A673 (cell line): Measurements from ENCODE around the gene ANOS1.

ENCODE experiments used
- EZH2 ChIP-seq: fragments of 200-600 bp; sonication (generic); IDR thresholded peaks from 2 replicates; pipeline ENCODE4 v1.6.1; 2017; ENCODE audit warnings: borderline replicate concordance, low read depth, mild to moderate bottlenecking, mixed read lengths, antibody characterized with exemption, low read length; ENCODE audit not compliant: poor library complexity, severe bottlenecking
- TF ChIP-seq, protein P1 (sequence below): fragments of 300-800, 200-600 bp; sonication (generic); conservative IDR thresholded peaks from 2 replicates; pipeline ENCODE4 v1.5.1; 2017; ENCODE audit warnings: low read depth, mild to moderate bottlenecking, antibody characterized with exemption, low read length, moderate library complexity, mixed read lengths

DNA sequence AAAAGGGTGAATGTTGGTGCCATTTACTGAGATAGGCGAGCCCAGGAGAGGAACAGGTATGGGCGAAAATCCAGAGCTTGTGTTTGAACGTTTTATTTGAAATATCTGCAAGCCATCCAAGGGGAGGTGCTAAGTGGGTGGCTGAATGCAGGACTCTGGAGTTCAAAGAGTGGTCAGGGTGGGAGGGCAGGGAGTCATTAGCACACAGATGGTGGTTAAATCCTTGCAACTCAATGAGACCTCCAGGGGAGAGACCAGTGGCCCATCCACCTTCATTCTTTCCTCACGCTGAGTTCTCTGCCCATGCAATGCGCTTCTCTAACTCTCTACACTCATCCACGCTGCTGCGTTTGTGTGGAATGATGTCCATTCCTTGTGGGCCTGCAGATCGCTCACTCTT, 166.2 kb downstream of the ANOS1 start:
- TF ChIP-seq, protein P1, sequence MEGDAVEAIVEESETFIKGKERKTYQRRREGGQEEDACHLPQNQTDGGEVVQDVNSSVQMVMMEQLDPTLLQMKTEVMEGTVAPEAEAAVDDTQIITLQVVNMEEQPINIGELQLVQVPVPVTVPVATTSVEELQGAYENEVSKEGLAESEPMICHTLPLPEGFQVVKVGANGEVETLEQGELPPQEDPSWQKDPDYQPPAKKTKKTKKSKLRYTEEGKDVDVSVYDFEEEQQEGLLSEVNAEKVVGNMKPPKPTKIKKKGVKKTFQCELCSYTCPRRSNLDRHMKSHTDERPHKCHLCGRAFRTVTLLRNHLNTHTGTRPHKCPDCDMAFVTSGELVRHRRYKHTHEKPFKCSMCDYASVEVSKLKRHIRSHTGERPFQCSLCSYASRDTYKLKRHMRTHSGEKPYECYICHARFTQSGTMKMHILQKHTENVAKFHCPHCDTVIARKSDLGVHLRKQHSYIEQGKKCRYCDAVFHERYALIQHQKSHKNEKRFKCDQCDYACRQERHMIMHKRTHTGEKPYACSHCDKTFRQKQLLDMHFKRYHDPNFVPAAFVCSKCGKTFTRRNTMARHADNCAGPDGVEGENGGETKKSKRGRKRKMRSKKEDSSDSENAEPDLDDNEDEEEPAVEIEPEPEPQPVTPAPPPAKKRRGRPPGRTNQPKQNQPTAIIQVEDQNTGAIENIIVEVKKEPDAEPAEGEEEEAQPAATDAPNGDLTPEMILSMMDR: no peak
- TF ChIP-seq EZH2: no peak
